ENCODE results near the gene ITFG2. TPM values are rescaled to one million over a fixed set of nuclear protein-coding genes. Genes with fewer than 3 reads are reported as not detected.
"Not testable (repeated sequence)": the region's sequence is repeated elsewhere in the genome, so short reads cannot be mapped to it uniquely, and the experiment has no call there.

The ITFG2 gene
- total RNA-seq, 2 experiments from 2014 or later: 66.2 to 66.8 TPM

GRCh38 chr12:2868986-2869632 is 56.6 kb downstream of the ITFG2 start:
- H3K4me1 Mint-ChIP-seq; POLR2A ChIA-PET; H3K4me3 Mint-ChIP-seq; DNase-seq; H3K9me3 Mint-ChIP-seq; ATAC-seq (ENCODE audit: low read depth); H3K27ac Mint-ChIP-seq; H3K27me3 Mint-ChIP-seq: not testable (repeated sequence)
- peaks cover 31% of the 10 kb centered on the region for H3K36me3 Mint-ChIP-seq

Other genes with a start within 250 kb of the ITFG2 start
- 10 to 100 TPM; 62.3 to 67.7 TPM for gene FKBP4, start 17.7 kb upstream of the ITFG2 start, total RNA-seq
- gene NRIP2, start 22.4 kb downstream of the ITFG2 start, total RNA-seq: not detected
- gene TEX52, start 44.4 kb downstream of the ITFG2 start, total RNA-seq: under 1 TPM in 1 of 2 experiments, not detected in 1; 0.34 TPM
- 10 to 100 TPM; 73.9 to 86.9 TPM for gene FOXM1, start 64.5 kb downstream of the ITFG2 start, total RNA-seq
- gene RHNO1, start 64.6 kb downstream of the ITFG2 start, total RNA-seq: 10 to 100 TPM; 50.3 to 53.8 TPM
- gene TULP3, start 78.2 kb downstream of the ITFG2 start, total RNA-seq: 1 to 10 TPM; 8.1 TPM
- not detected for gene TEAD4, start 146.7 kb downstream of the ITFG2 start, total RNA-seq

All from activated naive CD8-positive, alpha-beta T cell treated with anti-CD3 and anti-CD28 coated beads, Interleukin-2, amount 10 ng/mL, durations not matched to agents 7 days and 5 days (primary cell).